Natural killer cell (primary cell): ENCODE measurements around the gene MGMT. TPM values are rescaled to one million over a fixed set of nuclear protein-coding genes. Genes with fewer than 3 reads are reported as not detected.

Experiments used
- ATAC-seq, 3 donors: fragments of 150-1000 bp in 2 of 3; fragments of 200-7000 bp in 1 of 3; cut with Tn5 transposase; 1 replicate in 1 of 3; 2 replicates in 2 of 3; pipeline ENCODE4 v1.10.0; 2021; ENCODE audit warnings: mild to moderate bottlenecking in 2 of 3, moderate library complexity in 2 of 3
- DNase-seq, 2 donors: peaks; one replicate each; pipeline versions ENCODE4 v3.0.0 to v3.0.0-alpha.2; 2013 to 2021; ENCODE audit warnings: mixed read lengths in 1 of 2
- H3K27ac ChIP-seq: one replicate; pipeline ENCODE4 v1.5.1; 2013; ENCODE audit warnings: mild to moderate bottlenecking, low read length
- H3K27me3 ChIP-seq: one replicate; pipeline ENCODE4 v1.6.1; 2013; ENCODE audit warnings: low read length; ENCODE audit not compliant: control insufficient read depth, insufficient read depth
- H3K36me3 ChIP-seq: one replicate; pipeline ENCODE4 v1.6.1; 2013; ENCODE audit warnings: low read length; ENCODE audit not compliant: control insufficient read depth, insufficient read depth
- H3K4me1 ChIP-seq: one replicate; pipeline ENCODE4 v1.6.1; 2013; ENCODE audit warnings: low read length; ENCODE audit not compliant: control insufficient read depth, insufficient read depth
- H3K4me3 ChIP-seq: one replicate; pipeline ENCODE4 v1.5.1; 2013; ENCODE audit warnings: low read length
- H3K9me3 ChIP-seq: one replicate; pipeline ENCODE4 v1.6.1; 2013; ENCODE audit warnings: low read length; ENCODE audit not compliant: control insufficient read depth, insufficient read depth
- H3K27ac Mint-ChIP-seq, 2 donors: one replicate each; pipeline ENCODE4 v1.8.0; 2022; ENCODE audit warnings: mild to moderate bottlenecking in 2 of 2, mixed read lengths in 2 of 2, moderate library complexity in 1 of 2
- H3K27me3 Mint-ChIP-seq, 2 donors: one replicate each; pipeline ENCODE4 v1.8.0; 2022; ENCODE audit warnings: low read depth in 2 of 2, mixed read lengths in 2 of 2
- H3K36me3 Mint-ChIP-seq: one replicate; pipeline ENCODE4 v1.8.0; 2022; ENCODE audit warnings: mixed read lengths
- H3K4me1 Mint-ChIP-seq, 2 donors: one replicate each; pipeline ENCODE4 v1.8.0; 2022; ENCODE audit warnings: mixed read lengths in 2 of 2
- H3K4me3 Mint-ChIP-seq: one replicate; pipeline ENCODE4 v1.8.0; 2022; ENCODE audit warnings: mild to moderate bottlenecking, moderate library complexity, mixed read lengths
- H3K9me3 Mint-ChIP-seq, 2 donors: one replicate each; pipeline ENCODE4 v1.8.0; 2022; ENCODE audit warnings: mixed read lengths in 2 of 2
- CTCF ChIP-seq: fragments of 200-600 bp; IDR thresholded peaks from one replicate; pipeline ENCODE4 v1.8.0; 2022; ENCODE audit warnings: antibody characterized with exemption
- WGBS: methylation state at CpG from one replicate; pipeline ENCODE4 v1.1.7; 2013; ENCODE audit warnings: missing lambda C conversion rate; ENCODE audit not compliant: insufficient coverage; 5-methylcytosine and 5-hydroxymethylcytosine counted together
- intact Hi-C: fragments of 100-400 bp; cut with micrococcal nuclease; formaldehyde crosslinking; loops from one replicate; pipeline ENCODE4 v1.14.2; 2022
- total RNA-seq, 4 donors: library from RNA; stranded (reverse); fragments of 120-200 nt in 1 of 4; gene quantifications; one replicate each; pipeline versions ENCODE4 v1.2.3 to v1.2.4, GENCODE V29; 2013 to 2022

The MGMT gene
- total RNA-seq, 3 donors from 2014 or later (not counting 1 experiment from before 2014, with no cell fraction given) = 16.5 to 19.7 (median 18.8) TPM

GRCh38 chr10:129677377-129677927 is 210.4 kb downstream of the MGMT start:
- ATAC-seq (no peak), DNase-seq (no peak)
- Histone ChIP-seq H3K9me3 (no peaks in the 10 kb centered on the region), H3K4me1 (no peaks in the 10 kb centered on the region), H3K27ac (no peak overlapping the region), H3K27me3 (no peaks in the 10 kb centered on the region), H3K4me3 (no peak overlapping the region), H3K36me3 (no peaks in the 10 kb centered on the region)
- WGBS = 97% methylated on average over 11 of the region's 11 CpGs
- Mint-ChIP-seq H3K9me3 (no peaks in the 10 kb centered on the region), H3K27ac (no peak overlapping the region), H3K4me3 (no peak overlapping the region), H3K27me3 (no peaks in the 10 kb centered on the region), H3K36me3 (no peaks in the 10 kb centered on the region), H3K4me1 (no peaks in the 10 kb centered on the region)
- intact Hi-C loops = no loop called here
- no peak for TF ChIP-seq CTCF

DNA sequence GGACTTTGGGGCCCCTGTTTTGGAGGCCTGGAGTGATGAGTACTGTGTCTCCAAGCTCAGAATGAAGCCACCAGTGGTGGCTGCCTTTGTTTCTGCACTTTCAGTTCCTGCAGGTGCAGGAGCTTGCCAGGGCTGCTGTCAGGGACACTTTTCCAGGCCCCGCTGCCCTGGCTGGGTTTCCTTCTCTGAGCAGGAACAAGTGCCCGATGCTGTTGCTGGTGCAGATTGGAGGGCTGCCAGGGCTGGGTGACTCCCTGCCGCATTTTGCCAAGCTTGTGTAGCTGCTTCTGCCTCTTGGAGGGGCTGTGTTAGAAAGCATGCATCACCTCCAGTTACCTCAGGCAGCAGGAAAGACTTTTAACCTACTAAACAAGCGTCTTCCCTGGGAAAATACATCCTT is 211.1 kb downstream of the MGMT start:
- H3K36me3 Mint-ChIP-seq = no peaks in the 10 kb centered on the region
- ATAC-seq (no peak), DNase-seq (no peak)
- intact Hi-C loops = no loop called here
- H3K27ac Mint-ChIP-seq = no peak overlapping the region
- H3K4me1 ChIP-seq = no peaks in the 10 kb centered on the region
- no peaks in the 10 kb centered on the region for H3K36me3 ChIP-seq
- no peaks in the 10 kb centered on the region for H3K27me3 Mint-ChIP-seq
- no peak overlapping the region for H3K4me3 Mint-ChIP-seq
- no peaks in the 10 kb centered on the region for H3K9me3 Mint-ChIP-seq
- no peaks in the 10 kb centered on the region for H3K27me3 ChIP-seq
- 98% methylated on average over 4 of the region's 4 CpGs for WGBS
- H3K4me1 Mint-ChIP-seq = no peaks in the 10 kb centered on the region
- no peak overlapping the region for H3K27ac ChIP-seq
- no peaks in the 10 kb centered on the region for H3K9me3 ChIP-seq
- no peak overlapping the region for H3K4me3 ChIP-seq
- no peak for TF ChIP-seq CTCF

GRCh38 chr10:129679207-129679606 is 212.2 kb downstream of the MGMT start:
- H3K27ac ChIP-seq = no peak overlapping the region
- DNase-seq (no peak), ATAC-seq (no peak)
- H3K27ac Mint-ChIP-seq = no peak overlapping the region
- no peaks in the 10 kb centered on the region for H3K27me3 Mint-ChIP-seq
- H3K4me1 Mint-ChIP-seq = no peaks in the 10 kb centered on the region
- H3K9me3 ChIP-seq = no peaks in the 10 kb centered on the region
- H3K27me3 ChIP-seq = no peaks in the 10 kb centered on the region
- H3K9me3 Mint-ChIP-seq = no peaks in the 10 kb centered on the region
- H3K4me3 ChIP-seq = no peak overlapping the region
- no peak for TF ChIP-seq CTCF
- H3K4me1 ChIP-seq = no peaks in the 10 kb centered on the region
- no peak overlapping the region for H3K4me3 Mint-ChIP-seq
- 99% methylated on average over 10 of the region's 10 CpGs for WGBS
- intact Hi-C loops = no loop called here
- H3K36me3 ChIP-seq = no peaks in the 10 kb centered on the region
- H3K36me3 Mint-ChIP-seq = no peaks in the 10 kb centered on the region

DNA sequence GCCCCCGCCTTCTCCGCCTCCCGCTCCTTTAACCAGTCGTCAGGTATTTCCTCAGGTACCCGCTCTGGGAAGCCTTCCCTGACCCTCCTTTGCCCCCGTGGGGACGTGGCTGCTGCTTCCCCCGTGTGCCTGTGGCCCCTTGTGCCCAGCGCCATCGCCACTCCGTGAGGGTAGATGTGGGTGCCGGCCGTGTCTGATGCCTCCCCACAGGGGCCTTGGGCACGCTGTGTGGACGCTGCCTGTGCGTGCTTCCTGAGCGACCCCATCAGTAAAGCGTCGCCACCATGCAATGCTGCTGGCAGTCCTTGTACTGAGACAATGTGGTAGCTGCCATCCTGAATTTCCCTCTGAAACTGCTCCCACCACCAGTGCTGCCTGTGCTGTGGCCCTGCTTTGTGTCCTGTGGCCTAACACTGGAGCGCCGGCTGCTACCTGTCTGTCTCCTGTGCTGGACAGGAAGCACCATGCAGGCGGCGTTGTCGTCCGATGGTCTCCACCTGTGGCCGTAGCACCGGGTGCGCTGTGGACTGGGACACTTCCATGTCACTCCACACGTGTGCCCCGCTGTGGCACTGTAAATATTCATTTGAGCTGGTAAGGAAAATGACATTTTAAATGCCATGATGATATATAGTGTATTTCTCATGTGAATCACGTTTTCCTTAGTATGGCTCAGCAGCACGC is 213.8 kb downstream of the MGMT start:
- no peak for TF ChIP-seq CTCF
- Histone ChIP-seq H3K4me1 (no peaks in the 10 kb centered on the region), H3K36me3 (no peaks in the 10 kb centered on the region), H3K9me3 (no peaks in the 10 kb centered on the region), H3K27ac (no peak overlapping the region), H3K27me3 (no peaks in the 10 kb centered on the region), H3K4me3 (no peak overlapping the region)
- no peak overlapping the region for H3K4me3 Mint-ChIP-seq
- H3K27ac Mint-ChIP-seq = no peak overlapping the region
- ATAC-seq = no peak
- DNase-seq = no peak
- H3K36me3 Mint-ChIP-seq = no peaks in the 10 kb centered on the region
- 98% methylated on average over 32 of the region's 32 CpGs for WGBS
- no peaks in the 10 kb centered on the region for H3K9me3 Mint-ChIP-seq
- no peaks in the 10 kb centered on the region for H3K27me3 Mint-ChIP-seq
- intact Hi-C loops = no loop called here
- H3K4me1 Mint-ChIP-seq = no peaks in the 10 kb centered on the region
